Keratinocyte (primary cell): Measurements from ENCODE around the gene CGB2.
"Not testable (repeated sequence)": the region's sequence is repeated elsewhere in the genome, so short reads cannot be mapped to it uniquely, and the experiment has no call there.

Source experiments
- CTCF ChIP-seq, 3 experiments: IDR thresholded peaks in 1 of 3; conservative IDR thresholded peaks in 1 of 3; optimal IDR thresholded peaks in 1 of 3; 2 replicates in 2 of 3; 3 replicates in 1 of 3; pipeline versions ENCODE3 to v1.5.1; 2011; ENCODE audit warnings: low read length in 3 of 3, mild to moderate bottlenecking in 3 of 3, moderate library complexity in 2 of 3, control low read depth in 1 of 3, inconsistent platforms in 1 of 3; ENCODE audit not compliant: insufficient read depth in 2 of 3; ENCODE audit errors: extremely low read depth in 1 of 3
- EZH2 ChIP-seq: IDR thresholded peaks from one replicate; pipeline ENCODE4 v1.6.1; 2012; ENCODE audit warnings: inconsistent platforms, mild to moderate bottlenecking, low read length, moderate library complexity

- peak in 2 of 3 experiments; percentile 44 to 51 for TF ChIP-seq CTCF (optimal IDR thresholded peaks at IDR 0.05 in 1 of 3, IDR thresholded peaks at IDR 0.05 in 1 of 3, conservative IDR thresholded peaks at IDR 0.05 in 1 of 3; ENCODE audit: extremely low read depth in 1 of 3, insufficient read depth in 2 of 3, low read length in 3 of 3)
- TF ChIP-seq EZH2, result not testable (repeated sequence)
Measured at GRCh38 chr19:49036815-49037214, 5.1 kb downstream of the CGB2 start, which contains the start of gene CGB1.
